MM.1S (cell line): ENCODE data around the gene PTPRN2.

Experiments used
- DNase-seq: peaks from one replicate; pipeline ENCODE4 v3.0.0-alpha.2; 2015
- H2AFZ ChIP-seq: fragments of 300-600 bp; sonication (generic); 2 replicates; pipeline ENCODE4 v1.6.0; 2016; ENCODE audit warnings: antibody characterized with exemption, low read length
- H3F3A ChIP-seq: fragments of 300-600 bp; sonication (generic); 2 replicates; pipeline ENCODE4 v1.6.1; 2016; ENCODE audit warnings: mild to moderate bottlenecking, antibody characterized with exemption, low read length, moderate library complexity, mixed read lengths; ENCODE audit not compliant: insufficient read depth
- H3K27ac ChIP-seq: fragments of 300-600 bp; sonication (generic); 2 replicates; pipeline ENCODE4 v1.5.1; 2016; ENCODE audit warnings: mild to moderate bottlenecking, low read length
- H3K27me3 ChIP-seq: fragments of 300-600 bp; sonication (generic); replicated peaks from 2 replicates; pipeline ENCODE4 v1.6.0; 2016; ENCODE audit warnings: low read length; ENCODE audit not compliant: insufficient read depth
- H3K36me3 ChIP-seq: fragments of 300-600 bp; sonication (generic); replicated peaks from 2 replicates; pipeline ENCODE4 v1.6.1; 2016; ENCODE audit warnings: mild to moderate bottlenecking, low read length, mixed read lengths; ENCODE audit not compliant: insufficient read depth
- H3K4me1 ChIP-seq: fragments of 300-600 bp; sonication (generic); 2 replicates; pipeline ENCODE4 v1.6.1; 2016; ENCODE audit warnings: low read length, mixed read lengths
- H3K4me2 ChIP-seq: fragments of 300-600 bp; sonication (generic); 2 replicates; pipeline ENCODE4 v1.6.0; 2016; ENCODE audit warnings: low read depth, low read length
- H3K4me3 ChIP-seq: fragments of 300-600 bp; sonication (generic); 2 replicates; pipeline ENCODE4 v1.5.1; 2016; ENCODE audit warnings: low read length, mixed read lengths
- H3K79me2 ChIP-seq: fragments of 300-600 bp; sonication (generic); 2 replicates; pipeline ENCODE4 v1.6.1; 2016; ENCODE audit warnings: mixed run types, low read length, mixed read lengths
- H3K9ac ChIP-seq: fragments of 300-600 bp; sonication (generic); 2 replicates; pipeline ENCODE4 v1.6.1; 2016; ENCODE audit warnings: low read length, mixed read lengths
- H3K9me2 ChIP-seq: fragments of 300-600 bp; sonication (generic); replicated peaks from 2 replicates; pipeline ENCODE4 v1.6.1; 2016; ENCODE audit warnings: mild to moderate bottlenecking, low read length, mixed read lengths; ENCODE audit not compliant: insufficient read depth
- H3K9me3 ChIP-seq: fragments of 300-600 bp; sonication (generic); replicated peaks from 2 replicates; pipeline ENCODE4 v1.6.1; 2016; ENCODE audit warnings: mild to moderate bottlenecking, low read length, mixed read lengths; ENCODE audit not compliant: insufficient read depth
- H4K20me1 ChIP-seq: fragments of 300-600 bp; sonication (generic); 2 replicates; pipeline ENCODE4 v1.6.1; 2016; ENCODE audit warnings: mild to moderate bottlenecking, low read length, moderate library complexity, mixed read lengths; ENCODE audit not compliant: insufficient read depth
- CTCF ChIP-seq: fragments of 300-600 bp; sonication (generic); IDR thresholded peaks from 2 replicates; pipeline ENCODE4 v1.5.1; 2016; ENCODE audit warnings: antibody characterized with exemption, low read length, mixed read lengths
- EZH2 ChIP-seq: fragments of 300-600 bp; sonication (generic); optimal IDR thresholded peaks from 2 replicates; pipeline ENCODE3; 2017; ENCODE audit warnings: low read depth, mild to moderate bottlenecking, antibody characterized with exemption, low read length, mixed read lengths
- EZH2phosphoT487 ChIP-seq: fragments of 300-600 bp; sonication (generic); IDR thresholded peaks from 2 replicates; pipeline ENCODE4 v1.6.1; 2018; ENCODE audit warnings: antibody characterized with exemption, low read length

Gene PTPRN2

DNA sequence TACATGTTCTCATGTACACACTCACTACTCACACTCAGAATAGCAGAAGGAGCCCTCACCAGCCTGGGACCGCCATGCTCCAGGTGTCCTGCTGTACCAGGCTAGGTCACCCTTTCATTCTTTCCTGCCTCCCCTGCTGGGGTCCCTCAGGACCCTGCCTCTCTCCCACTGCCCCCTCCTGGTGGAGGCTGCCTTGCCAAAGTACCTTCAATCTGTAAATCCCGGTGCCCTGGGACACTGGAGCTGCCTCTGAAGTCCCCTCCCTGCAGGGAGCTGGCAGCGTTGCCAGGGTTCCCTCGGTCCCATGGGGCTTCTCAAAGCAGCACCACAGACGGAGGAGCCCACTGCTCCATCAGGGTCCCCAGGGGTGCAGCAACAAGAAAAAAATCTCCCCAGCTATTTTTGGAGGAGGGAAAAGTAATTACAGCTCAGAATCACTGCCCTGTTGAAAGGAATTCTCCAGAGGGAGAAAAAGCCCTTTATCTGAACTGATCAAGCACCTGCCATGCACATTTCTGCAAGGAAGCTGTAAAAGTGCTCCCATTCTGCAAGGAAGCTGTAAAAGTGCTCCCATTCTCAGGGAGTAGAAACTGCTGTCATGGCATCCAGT is 259.9 kb downstream of the PTPRN2 start:
- Histone ChIP-seq H3K4me1 (no peaks in the 10 kb centered on the region), H3F3A (no peaks in the 10 kb centered on the region), H3K27me3 (0 out of 2 replicates have a peak, but pooled peaks cover 7% of the 10 kb centered on the region), H3K4me3 (no peak overlapping the region), H3K36me3 (no peaks in the 10 kb centered on the region), H4K20me1 (no peaks in the 10 kb centered on the region), H3K9ac (no peak overlapping the region), H3K9me2 (no peaks in the 10 kb centered on the region), H3K79me2 (no peaks in the 10 kb centered on the region), H3K27ac (no peak overlapping the region), H3K9me3 (no peaks in the 10 kb centered on the region), H3K4me2 (no peak overlapping the region), H2AFZ (no peak overlapping the region)
- TF ChIP-seq CTCF, result no peak
- no peak for TF ChIP-seq EZH2
- no peak for TF ChIP-seq EZH2phosphoT487
- DNase-seq, result no peak

- H3K9me3 ChIP-seq, result no peaks in the 10 kb centered on the region
- H3F3A ChIP-seq, result no peaks in the 10 kb centered on the region
- H3K36me3 ChIP-seq, result no peaks in the 10 kb centered on the region
- peaks cover 10% of the 10 kb centered on the region for H3K27me3 ChIP-seq
- no peak overlapping the region for H2AFZ ChIP-seq
- TF ChIP-seq CTCF (no peak), EZH2phosphoT487 (no peak), EZH2 (no peak)
- no peak for DNase-seq
- H4K20me1 ChIP-seq, result no peaks in the 10 kb centered on the region
- H3K9ac ChIP-seq, result no peak overlapping the region
- H3K4me3 ChIP-seq, result no peak overlapping the region
- H3K4me1 ChIP-seq, result no peaks in the 10 kb centered on the region
- no peaks in the 10 kb centered on the region for H3K79me2 ChIP-seq
- no peak overlapping the region for H3K27ac ChIP-seq
- no peaks in the 10 kb centered on the region for H3K9me2 ChIP-seq
- no peak overlapping the region for H3K4me2 ChIP-seq
These were observed 260.6 kb downstream of the PTPRN2 start for GRCh38 chr7:158327012-158327411.

GRCh38 chr7:158325530-158326381 is 261.9 kb downstream of the PTPRN2 start:
- H3K4me2 ChIP-seq, result no peak overlapping the region
- DNase-seq, result peak; percentile 33
- H3K36me3 ChIP-seq, result no peaks in the 10 kb centered on the region
- H3K4me1 ChIP-seq, result no peaks in the 10 kb centered on the region
- H3K79me2 ChIP-seq, result no peaks in the 10 kb centered on the region
- H3K27me3 ChIP-seq, result peaks cover 23% of the 10 kb centered on the region
- no peak overlapping the region for H3K4me3 ChIP-seq
- H2AFZ ChIP-seq, result no peak overlapping the region
- H3K9ac ChIP-seq, result no peak overlapping the region
- H4K20me1 ChIP-seq, result no peaks in the 10 kb centered on the region
- TF ChIP-seq EZH2phosphoT487 (no peak), CTCF (peak; percentile 38), EZH2 (no peak)
- no peaks in the 10 kb centered on the region for H3K9me2 ChIP-seq
- H3F3A ChIP-seq, result no peaks in the 10 kb centered on the region
- H3K27ac ChIP-seq, result no peak overlapping the region
- no peaks in the 10 kb centered on the region for H3K9me3 ChIP-seq
